H7 (cell line): ENCODE measurements around the gene LRRC36. TPM values are rescaled to one million over a fixed set of nuclear protein-coding genes. Genes with fewer than 3 reads are reported as not detected.
"Not testable (repeated sequence)": the region's sequence is repeated elsewhere in the genome, so short reads cannot be mapped to it uniquely, and the experiment has no call there.

Experiments used
- DNase-seq: peaks from one replicate; pipeline ENCODE4 v3.0.0; 2012
- H3K27me3 ChIP-seq: 2 replicates; pipeline ENCODE4 v1.6.0; 2011; ENCODE audit warnings: mild to moderate bottlenecking, low read length; ENCODE audit not compliant: control insufficient read depth, insufficient read depth
- H3K36me3 ChIP-seq: replicated peaks from 2 replicates; pipeline ENCODE4 v1.5.1; 2011; ENCODE audit warnings: low read length; ENCODE audit not compliant: control insufficient read depth, insufficient read depth
- H3K4me3 ChIP-seq: 2 replicates; pipeline ENCODE4 v1.5.1; 2011; ENCODE audit warnings: low read depth, mild to moderate bottlenecking, control low read depth, low read length, moderate library complexity; ENCODE audit not compliant: insufficient read depth
- total RNA-seq: library from RNA; depleted of rRNA; stranded (reverse); fragments of >200 nt; shearing (Covaris generic); gene quantifications from 2 replicates; pipeline ENCODE4 v1.2.3, GENCODE V29; 2014

The LRRC36 gene
- total RNA-seq, 1 experiment from 2014 or later, result not detected

DNA sequence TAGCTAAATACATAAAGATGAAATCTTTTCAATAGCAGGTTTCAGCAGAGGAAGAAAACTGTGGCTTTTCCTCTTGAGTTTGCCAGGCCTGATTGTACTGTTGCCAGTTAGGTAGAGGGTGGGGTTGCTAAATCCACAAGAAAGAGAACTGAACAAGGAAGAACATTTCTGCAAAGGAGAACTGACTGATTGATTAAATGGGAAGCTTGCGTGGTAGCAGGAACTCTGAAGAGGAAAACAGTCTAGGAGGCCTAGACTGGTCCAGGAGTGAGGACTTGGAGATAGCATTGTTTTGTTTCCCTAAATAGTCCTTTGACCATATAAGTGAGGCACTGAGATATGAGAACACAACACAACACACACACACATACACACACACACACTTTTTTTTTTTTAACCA lies 18.8 kb downstream of the LRRC36 start:
- Histone ChIP-seq H3K36me3 (no peaks in the 10 kb centered on the region), H3K4me3 (no peak overlapping the region), H3K27me3 (no peaks in the 10 kb centered on the region)
- no peak for DNase-seq

DNA sequence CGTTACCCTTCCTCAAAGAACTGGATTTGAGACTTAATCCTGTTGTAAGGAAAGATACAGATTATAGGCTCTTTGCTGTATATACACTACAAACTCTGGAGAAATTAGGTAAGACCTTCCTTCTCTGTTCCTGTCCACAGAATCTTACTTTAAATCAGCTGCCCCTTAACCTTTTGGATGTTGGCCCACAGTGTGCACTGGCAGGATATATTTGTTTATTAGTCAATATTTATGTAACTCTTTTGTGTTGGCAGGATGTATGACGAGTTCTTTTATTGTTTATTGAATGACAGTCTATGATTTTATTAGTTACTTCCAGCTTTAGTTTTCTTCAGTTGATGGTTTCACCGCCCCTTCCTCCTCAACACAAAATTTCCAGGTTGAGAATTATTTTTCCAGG lies 19.7 kb downstream of the LRRC36 start:
- no peak for DNase-seq
- no peaks in the 10 kb centered on the region for H3K36me3 ChIP-seq
- no peak overlapping the region for H3K4me3 ChIP-seq
- H3K27me3 ChIP-seq, result no peaks in the 10 kb centered on the region

DNA sequence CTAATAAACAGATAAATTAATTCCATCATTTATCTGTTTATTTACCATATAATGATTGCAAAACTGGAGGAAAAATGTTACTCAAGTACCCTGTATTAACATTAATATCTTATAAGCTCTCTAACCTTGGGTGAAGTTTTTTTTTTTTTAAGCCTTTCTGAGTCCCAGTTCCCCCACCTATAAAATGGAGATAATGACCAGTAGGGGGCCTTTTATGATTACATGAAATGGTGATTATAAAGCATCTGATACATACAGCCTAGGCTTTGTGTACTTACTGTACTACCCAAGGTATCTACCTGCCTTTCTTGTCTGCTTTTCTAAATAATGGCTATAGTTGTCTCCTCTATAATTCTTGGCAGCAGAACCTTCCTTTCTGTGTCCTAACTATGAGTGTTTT lies 22.6 kb downstream of the LRRC36 start:
- DNase-seq, result no peak
- no peaks in the 10 kb centered on the region for H3K27me3 ChIP-seq
- H3K36me3 ChIP-seq, result no peaks in the 10 kb centered on the region
- no peak overlapping the region for H3K4me3 ChIP-seq

DNA sequence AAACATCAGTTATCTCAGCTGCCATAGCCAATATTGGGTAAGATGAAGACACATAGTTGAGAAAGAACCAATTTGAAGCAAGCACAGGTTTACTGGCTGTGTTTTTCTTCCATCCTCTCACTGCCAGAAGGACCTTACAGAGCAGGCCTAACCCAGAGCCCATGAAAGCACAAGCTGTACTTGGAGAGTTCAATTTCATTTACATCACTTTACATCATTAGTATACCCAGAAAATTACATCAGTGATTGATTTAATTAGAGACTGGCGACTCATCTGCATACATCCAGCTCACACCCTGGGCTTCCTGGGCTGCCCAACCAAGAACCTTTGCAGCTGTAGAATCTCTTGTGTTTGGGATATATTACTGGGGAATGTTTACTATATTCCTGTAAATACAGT lies 23.7 kb downstream of the LRRC36 start:
- H3K4me3 ChIP-seq, result no peak overlapping the region
- no peaks in the 10 kb centered on the region for H3K36me3 ChIP-seq
- H3K27me3 ChIP-seq, result no peaks in the 10 kb centered on the region
- DNase-seq, result no peak

DNA sequence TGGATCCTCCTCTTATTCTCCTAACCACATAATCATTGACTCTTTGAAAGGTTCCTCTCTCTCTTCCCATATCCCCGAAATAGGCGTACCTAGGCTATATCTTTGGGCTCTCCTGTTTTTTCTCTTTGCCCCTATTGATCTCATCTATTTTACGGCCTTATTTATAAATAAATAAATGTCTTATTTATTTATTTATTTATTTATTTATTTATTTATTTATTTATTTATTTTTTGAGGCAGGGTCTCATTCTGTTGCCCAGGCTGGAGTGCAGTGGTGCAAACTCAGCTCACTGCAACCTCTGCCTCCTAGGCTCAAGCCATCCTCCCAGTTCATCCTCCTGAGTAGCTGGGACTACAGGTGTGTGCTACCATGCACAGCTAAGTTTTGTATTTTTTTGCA lies 25.8 kb downstream of the LRRC36 start:
- not testable (repeated sequence) for DNase-seq, H3K4me3 ChIP-seq, H3K36me3 ChIP-seq, H3K27me3 ChIP-seq

DNA sequence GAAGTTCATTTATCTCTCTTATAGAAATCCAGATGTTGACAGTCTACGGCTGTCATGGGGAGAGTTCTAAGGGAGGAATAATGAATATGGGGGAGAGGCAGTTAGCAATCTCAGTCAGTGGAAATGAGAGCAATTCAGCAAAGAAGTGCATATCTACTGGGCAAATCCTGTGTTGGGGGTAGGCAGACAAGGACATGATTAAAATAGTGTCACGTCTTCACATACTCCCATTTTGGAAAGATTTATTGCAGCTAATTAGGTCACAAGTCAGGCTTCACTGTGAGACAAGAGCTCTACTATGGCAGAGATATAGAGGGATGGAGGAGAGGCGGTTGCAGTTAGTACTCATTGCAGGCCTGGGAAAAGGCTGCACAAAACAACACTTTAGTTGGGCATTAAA lies 29.8 kb downstream of the LRRC36 start:
- H3K27me3 ChIP-seq, result no peaks in the 10 kb centered on the region
- no peak overlapping the region for H3K4me3 ChIP-seq
- no peaks in the 10 kb centered on the region for H3K36me3 ChIP-seq
- DNase-seq, result no peak

DNA sequence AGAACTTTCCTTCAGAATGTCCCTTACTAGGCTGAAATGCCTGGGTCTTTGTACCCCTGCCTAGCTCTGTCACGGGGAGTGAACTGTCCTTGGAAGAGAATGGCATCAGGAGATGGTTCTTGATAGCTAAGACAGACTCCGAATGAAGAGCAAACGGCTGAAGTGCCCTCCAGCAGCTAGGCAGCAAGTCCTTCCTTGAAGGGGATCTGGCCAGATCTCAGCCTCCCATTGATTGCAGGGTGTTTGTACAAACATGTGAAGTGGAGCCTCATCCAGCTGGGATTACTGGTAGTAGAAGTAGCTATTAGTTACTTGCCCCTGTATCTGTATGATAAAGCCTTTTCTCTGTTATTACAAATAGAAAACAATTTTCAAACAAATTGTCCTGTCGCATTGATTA lies 30.9 kb downstream of the LRRC36 start:
- no peak overlapping the region for H3K4me3 ChIP-seq
- H3K36me3 ChIP-seq, result no peaks in the 10 kb centered on the region
- no peaks in the 10 kb centered on the region for H3K27me3 ChIP-seq
- no peak for DNase-seq

DNA sequence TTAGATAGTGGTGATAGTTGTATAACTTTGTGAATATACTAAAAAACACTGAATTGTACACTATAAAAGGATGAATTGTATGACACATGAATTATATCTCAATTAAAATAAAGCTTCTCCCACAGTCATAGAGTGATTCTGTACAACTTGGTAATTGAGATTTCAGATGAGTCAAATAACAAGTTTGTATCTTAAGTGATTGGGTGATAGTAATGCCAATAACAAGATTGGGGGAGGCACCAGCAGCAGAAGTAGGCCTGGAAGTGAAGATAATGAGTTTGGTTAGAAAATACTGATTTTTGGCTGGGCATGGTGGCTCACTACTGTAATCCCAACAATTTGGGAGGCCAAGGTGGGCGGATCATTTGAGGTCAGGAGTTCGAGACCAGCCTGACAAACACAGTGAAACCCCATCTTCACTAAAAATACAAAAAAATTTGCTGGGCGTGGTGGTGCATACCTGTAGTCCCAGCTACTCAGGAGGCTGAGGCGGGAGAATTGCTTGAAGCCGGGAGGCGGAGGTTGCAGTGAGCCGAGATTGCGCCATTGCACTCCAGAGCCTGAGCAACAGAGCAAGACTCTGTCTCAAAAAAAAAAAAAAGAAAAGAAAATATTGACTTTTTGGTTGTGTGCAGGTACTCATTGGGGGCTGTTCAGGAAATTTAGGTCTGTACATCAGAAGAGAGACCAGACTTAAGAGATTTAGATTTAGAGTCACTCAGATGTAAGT lies 33.1 kb downstream of the LRRC36 start:
- not testable (repeated sequence) for DNase-seq, H3K27me3 ChIP-seq, H3K4me3 ChIP-seq, H3K36me3 ChIP-seq

DNA sequence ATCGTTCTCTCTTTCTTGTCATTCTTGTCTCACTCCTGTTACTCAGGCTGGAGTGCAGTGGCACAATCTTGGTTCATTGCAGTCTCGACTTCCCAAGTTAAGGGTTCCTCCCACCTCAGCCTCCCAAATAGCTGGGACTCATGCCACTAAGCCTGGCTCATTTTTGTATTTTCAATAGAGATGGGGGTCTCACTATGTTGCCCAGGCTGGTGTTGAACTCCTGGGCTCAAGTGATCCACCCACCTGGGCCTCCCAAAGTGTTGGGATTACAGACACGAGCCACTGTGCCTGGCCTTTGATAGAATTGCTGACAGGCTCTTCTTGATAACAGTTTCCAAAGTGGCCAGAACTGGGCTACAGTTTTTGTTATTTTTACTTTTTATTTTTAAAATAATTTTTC lies 34.4 kb downstream of the LRRC36 start:
- DNase-seq, result no peak
- Histone ChIP-seq H3K4me3 (no peak overlapping the region), H3K27me3 (no peaks in the 10 kb centered on the region; the same call in none of the 2 replicates), H3K36me3 (no peaks in the 10 kb centered on the region)

DNA sequence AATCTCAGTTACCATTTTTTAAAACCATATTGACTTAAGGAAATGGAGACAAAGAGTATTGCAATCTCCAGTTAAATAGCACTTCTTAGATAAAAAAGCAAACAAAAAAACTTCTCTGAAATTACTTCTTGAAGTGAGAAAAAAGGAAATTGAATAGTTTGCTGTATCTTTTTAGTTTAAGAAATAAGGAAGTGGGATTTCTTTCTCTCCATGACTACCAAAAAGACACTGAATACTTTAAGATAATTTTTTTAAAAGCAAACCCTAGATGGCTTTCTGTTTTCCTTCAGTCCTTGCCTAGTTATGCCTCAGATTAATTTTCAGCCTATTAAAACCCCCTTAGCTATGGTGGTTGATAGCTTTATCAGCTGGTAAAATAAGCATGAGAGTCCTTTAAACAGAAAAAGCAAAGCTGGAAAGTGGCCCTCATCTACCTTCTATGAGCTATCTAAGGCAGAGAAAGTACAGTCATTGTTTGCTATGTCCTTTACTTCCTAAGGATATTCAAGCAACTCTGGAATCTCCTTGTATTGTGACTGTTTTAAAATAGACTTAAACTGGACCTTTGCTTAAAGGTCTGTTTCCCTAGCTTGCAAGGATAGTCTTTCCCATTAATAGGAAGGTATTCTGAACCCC lies 38.1 kb downstream of the LRRC36 start:
- H3K36me3 ChIP-seq, result no peaks in the 10 kb centered on the region
- no peak overlapping the region for H3K4me3 ChIP-seq
- peaks cover 4% of the 10 kb centered on the region for H3K27me3 ChIP-seq
- no peak for DNase-seq

DNA sequence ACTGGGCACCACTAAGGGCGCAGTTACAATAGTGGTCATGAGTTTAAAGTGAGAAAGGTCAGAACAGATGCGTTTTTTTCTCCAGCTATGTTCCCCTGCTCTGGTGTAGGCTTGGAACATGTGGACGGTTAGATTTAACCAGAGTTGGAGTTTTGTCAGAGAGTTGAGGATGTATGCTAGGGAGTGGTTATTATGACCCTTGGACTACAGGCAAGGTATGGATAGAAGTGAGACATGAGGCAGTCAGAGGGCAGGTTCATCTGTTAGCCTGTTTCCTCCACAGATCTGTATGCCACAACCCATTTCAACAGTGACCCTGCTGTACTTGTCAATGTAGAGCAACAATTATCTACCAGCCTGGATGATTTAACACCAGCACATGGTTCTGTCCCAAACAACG lies 44.0 kb downstream of the LRRC36 start:
- H3K27me3 ChIP-seq, result peaks cover 4% of the 10 kb centered on the region
- no peaks in the 10 kb centered on the region for H3K36me3 ChIP-seq
- DNase-seq, result no peak
- H3K4me3 ChIP-seq, result no peak overlapping the region

DNA sequence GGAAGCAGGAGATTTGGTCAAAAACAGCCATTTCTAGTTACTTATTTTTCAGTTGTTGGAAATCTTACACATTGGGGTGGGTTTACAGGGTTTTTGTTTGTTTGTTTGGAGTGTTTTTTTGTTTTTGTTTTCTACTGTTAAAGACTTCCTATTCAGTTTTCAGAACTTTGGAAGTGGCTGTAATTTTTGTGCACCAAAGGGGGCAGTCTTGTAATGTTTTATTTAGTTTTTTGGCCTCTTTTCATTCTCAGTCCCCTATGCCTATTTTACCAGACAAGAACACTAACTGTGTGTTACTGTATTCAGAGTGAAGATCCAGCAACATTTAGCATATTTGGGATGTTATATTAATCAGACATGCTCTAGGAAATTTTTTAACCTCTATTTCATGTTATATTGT lies 46.0 kb downstream of the LRRC36 start:
- Histone ChIP-seq H3K36me3 (no peaks in the 10 kb centered on the region), H3K27me3 (peaks cover 4% of the 10 kb centered on the region), H3K4me3 (no peak overlapping the region)
- no peak for DNase-seq

DNA sequence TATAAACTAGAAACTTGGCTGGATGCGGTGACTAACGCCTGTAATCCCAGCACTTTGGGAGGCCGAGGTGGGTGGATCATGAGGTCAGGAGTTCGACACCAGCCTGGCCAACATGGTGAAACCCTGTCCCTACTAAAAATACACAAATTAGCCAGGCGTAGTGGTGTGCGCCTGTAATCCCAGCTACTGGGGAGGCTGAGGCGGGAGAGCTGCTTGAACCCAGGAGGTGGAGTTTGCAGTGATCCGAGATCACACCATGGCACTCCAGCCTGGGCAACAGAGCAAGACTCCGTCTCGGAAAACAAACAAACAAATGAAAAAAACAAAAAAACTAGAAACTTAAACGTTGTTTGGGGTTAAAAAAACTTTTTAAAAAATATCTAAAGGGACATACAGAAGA lies 49.4 kb downstream of the LRRC36 start:
- H3K27me3 ChIP-seq, H3K36me3 ChIP-seq, H3K4me3 ChIP-seq, DNase-seq: not testable (repeated sequence)

DNA sequence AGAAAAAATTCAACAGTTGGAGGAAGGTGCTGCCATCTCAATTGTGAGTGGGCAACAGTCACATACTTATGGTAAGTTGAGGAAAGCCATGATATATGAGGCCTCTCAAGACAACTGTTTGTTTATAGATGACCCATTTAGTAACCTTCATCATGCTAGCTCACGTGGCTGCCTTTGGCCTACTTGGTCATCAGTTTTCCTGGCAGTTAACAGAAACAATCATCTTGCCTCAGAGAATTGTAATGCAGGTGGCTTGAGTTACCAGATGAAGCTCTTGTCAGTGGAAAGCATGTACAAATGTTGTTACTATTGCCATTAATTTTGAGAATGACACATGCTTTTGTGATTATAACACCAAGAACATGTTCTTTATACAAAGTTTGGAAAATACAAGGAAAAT lies 52.0 kb downstream of the LRRC36 start:
- DNase-seq, result no peak
- Histone ChIP-seq H3K36me3 (no peaks in the 10 kb centered on the region), H3K4me3 (no peak overlapping the region), H3K27me3 (no peaks in the 10 kb centered on the region)

DNA sequence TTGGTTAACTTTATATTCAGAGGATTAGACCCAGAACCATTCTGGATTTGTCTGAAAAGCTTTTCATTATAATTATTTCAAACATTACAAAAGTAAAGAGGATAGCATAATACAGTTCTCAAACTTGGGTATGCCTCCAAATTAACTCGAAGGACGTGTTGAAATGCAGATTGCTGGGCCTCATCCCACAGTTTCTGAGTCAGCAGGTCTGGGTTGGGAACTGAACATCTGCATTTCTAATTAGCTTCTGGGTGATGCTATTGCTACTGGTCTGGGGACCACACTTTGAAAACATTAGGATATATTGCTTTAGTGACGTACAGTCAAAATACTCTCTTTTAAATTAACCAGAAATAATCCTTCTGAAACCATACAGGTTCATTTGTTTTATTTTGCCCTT lies 56.7 kb downstream of the LRRC36 start:
- DNase-seq, result no peak
- Histone ChIP-seq H3K36me3 (no peaks in the 10 kb centered on the region), H3K4me3 (no peak overlapping the region), H3K27me3 (no peaks in the 10 kb centered on the region; the same call in 1 of the 2 replicates)
